HG02763 (cell line): ENCODE data around the gene KRTAP16-1.

Experiments used
- ATAC-seq: cut with Tn5 transposase; IDR thresholded peaks from one replicate; pipeline ENCODE4 v1.9.1; 2021; ENCODE audit warnings: mild to moderate bottlenecking, moderate library complexity; ENCODE audit not compliant: unreplicated experiment

Gene KRTAP16-1

DNA sequence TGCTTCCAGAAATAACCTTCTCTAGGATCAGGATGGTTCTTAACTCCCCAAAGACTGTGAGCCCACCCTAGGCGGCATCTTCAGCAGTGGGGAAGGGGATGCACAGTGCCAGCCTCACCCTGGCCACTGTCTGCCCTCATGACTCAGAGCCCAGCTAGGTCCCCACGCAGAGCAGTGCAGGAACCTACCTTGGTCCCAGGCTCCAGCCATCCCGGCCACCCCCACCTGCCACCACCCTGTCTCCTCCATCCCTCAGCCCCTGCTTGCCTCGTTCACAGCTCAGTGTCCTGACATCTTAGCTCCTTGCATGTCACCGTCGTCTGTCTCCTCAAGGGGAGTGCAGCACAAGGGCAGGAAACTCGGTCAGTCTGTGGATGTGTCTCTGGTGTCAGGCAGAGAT lies 22.5 kb upstream of the KRTAP16-1 start:
- ATAC-seq, result no peak

DNA sequence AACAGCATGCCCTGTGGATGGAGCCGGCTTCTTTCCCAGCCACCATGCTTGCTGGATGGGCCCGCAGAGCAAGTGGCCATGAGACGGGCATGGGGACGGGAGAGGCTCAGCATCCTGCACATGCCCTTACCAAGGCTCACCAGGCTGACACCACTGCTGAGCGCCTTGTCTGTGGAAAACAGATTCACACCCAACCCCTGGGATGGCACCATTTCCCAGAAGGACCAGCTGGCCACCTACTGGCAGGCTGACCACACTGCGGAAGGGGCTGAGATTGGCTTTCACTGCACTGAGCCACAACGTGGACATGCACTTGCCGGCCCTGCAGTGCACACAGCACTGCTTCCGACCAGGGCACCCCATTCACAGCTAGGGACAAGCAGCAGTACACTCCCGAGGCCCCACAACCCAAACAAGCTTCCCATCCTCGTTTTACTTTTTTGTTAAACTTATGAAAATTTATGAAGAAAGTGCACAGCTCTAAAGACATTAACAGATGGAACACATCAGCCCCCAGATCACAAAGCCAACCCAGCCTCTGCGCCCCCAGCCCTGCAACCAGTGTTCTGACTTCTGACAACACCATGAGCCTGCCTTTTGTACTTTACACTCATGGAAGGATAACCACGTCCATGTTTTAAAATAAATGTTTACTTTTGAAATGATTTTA lies 20.3 kb upstream of the KRTAP16-1 start:
- no peak for ATAC-seq

DNA sequence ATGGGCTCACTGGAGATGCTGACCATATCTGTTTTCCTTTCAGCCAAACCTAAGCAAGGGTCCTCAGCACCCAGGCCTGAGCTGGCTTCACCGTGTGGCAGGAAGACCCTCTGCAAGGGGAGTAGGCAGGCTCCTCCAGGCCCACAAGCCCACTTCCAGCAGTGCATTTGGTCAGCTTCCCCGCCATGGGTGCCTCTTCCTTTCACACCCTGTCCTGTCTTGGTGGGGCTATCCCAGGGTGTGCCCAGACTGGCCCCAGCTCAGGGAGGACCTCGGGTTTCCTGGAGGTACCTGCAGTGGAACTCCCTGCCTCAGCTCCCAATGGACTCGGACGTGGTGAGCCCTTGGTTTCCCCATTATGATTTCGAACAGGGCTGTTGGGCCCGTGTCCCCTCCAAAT lies 19.1 kb upstream of the KRTAP16-1 start:
- ATAC-seq, result no peak

GRCh38 chr17:41327411-41328120 lies 18.5 kb upstream of the KRTAP16-1 start:
- ATAC-seq, result no peak

DNA sequence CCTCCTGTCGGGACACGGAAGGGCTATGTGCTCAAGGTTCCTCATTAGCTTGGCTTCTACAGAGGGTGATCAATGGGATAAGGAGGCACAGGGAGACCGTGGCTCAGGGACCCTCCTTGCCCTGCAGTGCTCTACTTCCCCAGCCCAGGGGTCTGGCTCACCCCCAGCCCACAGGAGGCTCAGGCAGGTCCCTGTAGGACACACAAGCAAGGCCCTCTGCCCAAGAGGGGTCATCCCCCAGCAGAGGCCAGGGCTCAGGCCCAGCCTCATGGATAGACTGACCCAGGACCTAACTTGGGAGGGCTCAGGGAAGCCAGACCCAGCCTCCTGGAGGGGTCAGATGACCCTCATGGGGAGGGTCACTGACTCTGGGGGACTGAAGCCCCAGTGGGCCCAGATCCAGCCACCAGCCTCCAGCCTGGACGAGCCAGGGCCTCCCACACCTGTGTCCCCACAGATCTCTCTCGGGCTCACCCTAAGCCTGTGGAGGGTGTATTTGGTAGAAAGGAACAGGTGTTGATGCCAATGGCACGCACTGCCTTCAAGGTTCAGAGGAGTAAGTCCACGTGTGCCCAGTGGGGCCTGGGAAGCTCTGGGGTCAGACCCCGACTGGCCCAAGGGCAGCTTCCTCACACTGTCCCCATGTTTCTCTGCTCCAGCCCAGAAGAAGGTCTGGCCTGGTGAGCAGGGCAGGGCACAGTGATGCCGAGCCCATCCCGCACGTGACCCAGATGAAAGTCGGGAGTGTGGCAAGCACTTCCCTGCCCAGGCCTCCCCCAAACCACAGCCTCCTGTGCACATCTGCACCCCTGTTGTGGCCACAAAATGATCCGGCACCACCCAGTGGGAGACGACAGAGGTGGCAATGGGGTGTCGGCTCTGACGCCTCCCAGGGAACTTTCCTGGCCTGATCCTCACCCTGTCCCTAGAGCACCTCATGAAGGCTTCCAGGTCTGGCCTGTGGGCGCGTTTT lies 17.4 kb upstream of the KRTAP16-1 start:
- no peak for ATAC-seq

DNA sequence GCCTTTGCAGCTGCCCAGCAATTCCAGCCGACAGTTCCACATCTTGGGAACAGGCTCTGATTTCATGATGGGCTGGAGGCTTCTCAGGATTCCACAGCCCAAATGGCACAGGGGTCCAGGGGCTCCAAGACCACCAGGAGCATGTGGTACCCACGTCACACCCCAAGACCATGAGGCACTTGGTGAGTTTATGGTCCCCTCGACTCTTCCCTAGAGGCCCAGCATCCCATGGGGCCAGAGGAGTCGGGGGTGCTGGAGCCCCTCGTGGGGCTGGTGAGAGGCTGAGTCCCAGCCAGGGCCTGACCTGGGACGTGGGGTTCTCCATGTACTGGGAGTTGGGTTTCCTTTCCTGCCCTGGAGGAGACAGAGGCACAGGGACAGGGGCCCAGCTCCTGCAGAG lies 16.5 kb upstream of the KRTAP16-1 start:
- ATAC-seq, result no peak

GRCh38 chr17:41325126-41325525 lies 16.0 kb upstream of the KRTAP16-1 start:
- ATAC-seq, result no peak

- no peak for ATAC-seq
These were observed 15.3 kb upstream of the KRTAP16-1 start for GRCh38 chr17:41324180-41325075.

DNA sequence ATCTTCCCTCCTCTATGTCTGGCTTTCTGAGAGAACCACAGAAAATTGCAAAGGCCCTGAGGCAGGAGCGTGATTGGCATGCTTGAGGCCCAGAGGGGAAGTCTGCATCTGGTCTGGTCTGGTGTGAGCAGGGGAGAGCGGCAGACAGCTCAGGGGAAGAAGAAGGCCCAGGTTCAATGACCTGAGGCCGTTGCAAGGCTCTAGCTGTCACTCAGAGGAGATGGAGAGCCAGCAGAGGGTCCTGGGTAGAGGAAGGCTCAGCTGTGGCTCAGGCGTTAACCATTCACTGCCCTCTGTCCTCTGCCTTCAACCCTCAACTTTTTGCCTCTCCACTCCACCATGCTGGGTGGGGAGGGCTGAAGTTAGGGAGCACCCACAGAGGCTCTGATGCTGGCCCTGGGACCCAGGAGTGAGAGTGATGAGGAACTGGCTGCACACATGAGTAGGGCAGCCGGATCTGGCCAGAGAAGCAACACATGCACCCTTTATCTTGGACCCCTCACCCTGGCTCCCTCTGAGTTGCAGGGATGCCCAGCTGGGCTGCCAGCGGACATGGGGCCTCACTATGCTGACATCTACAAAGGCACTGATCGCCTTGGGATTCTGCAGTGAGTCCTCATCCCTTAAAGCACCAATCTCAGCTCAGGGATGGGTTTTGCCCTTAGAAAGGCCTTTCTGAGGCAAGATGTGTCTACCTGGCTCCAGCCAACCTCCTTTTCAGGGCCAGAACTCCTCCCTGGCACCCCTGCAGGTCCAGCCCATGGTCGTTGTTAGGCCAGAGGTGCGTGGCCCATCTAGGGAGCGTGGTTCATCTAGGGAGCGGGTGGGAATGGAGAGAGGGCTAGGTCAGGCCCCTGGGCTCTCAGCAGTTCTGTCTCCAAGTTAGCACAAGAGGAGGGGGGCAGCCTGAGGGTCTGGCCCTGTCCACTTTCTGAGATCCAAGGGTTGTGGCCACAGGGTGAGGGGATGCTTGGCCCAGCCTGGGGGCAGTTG lies 14.1 kb upstream of the KRTAP16-1 start:
- no peak for ATAC-seq

DNA sequence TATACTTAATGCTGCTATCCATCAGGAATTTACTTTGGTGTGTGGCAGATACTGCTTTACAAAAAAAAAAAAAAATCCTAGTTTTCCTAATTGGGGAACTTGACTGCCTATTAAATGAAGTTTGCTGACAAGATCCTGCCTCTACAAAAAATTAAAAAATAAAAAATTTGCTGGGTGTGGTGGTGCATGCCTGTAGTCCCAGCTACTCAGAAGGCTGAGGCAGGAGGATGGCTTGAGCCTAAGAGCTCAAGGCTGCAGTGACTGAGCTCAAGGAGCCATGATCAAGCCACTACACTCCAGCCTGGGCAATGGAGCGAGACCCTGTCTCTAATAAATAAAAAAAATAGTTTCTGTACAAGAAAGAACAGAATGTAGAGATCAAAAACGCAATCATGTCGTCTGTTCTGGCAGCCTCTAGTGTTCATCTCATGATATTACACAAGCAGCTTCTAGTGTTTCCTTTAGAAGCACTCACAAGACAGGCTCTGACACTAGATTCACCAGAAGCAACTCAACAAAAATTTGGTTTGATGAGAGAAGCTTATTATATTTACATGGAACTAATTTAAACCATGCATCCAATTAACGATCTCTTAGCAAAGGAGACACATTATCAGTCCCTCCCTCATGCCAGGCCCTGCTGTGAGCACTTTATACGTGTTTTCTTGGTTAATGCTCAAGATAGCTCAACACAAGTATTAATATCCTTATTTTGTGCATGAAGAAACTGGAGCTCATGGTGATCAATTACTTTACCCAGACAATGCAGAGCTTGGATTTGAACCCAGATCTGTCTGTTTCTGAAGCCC lies 13.2 kb upstream of the KRTAP16-1 start:
- no peak for ATAC-seq

GRCh38 chr17:41318231-41318630 lies 9.1 kb upstream of the KRTAP16-1 start:
- ATAC-seq, result no peak

GRCh38 chr17:41315814-41316445 lies 6.8 kb upstream of the KRTAP16-1 start:
- ATAC-seq, result no peak

DNA sequence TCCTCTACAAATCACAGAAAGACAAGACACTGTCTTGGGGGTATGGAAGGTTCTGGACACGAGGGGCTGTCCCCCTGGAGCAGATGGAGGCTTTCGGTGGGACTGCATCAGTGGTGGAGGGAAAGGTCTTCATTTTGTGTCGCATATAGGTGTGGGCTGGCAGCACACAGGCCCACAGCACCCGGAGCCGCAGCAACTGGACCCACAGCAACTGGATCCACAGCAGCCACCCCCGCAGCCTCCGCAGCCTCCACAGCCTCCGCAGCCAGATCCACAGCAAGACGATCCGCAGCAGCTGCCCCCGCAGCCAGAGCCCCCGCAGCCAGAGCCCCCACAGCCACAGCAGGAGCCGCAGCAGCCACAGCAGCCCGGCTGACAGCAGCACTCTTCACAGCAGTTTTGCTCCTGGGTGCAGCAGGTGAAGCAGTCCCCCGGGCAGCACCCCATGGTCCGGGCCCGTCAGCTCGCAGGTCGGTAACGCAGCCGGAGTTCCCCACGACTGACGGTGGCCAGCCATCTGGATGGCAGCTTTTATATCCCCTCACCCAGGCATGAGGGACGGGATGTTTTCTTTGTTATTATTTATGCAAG lies 6.2 kb upstream of the KRTAP16-1 start, which contains the start of gene KRTAP17-1:
Gene KRTAP17-1, minus strand, starts transcription at position 507 of the 591 bp plus-strand sequence. Its CDS starts 60 bp downstream, at position 447.
- ATAC-seq, result no peak

DNA sequence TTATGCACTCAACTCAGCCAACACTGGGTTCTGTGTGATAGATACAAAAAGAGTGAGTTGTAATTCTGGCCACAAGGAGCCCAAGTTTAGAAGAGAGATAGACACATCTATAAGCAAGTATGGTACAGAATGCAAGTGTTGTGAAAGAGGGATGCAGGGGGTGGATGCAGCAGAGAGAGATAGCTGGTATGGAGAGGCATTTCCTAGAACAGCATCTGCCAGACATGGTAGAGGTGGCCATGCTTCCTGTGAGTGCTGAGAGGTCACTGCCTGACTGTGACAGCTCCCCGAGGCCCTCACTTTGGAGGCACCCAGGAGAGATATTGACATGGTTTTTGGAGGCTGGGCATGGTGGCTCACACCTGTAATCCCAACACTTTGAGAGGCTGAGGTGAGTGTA lies 2.0 kb upstream of the KRTAP16-1 start:
- no peak for ATAC-seq

GRCh38 chr17:41308251-41308917 lies 725 bp downstream of the KRTAP16-1 start:
- ATAC-seq, result no peak

- ATAC-seq, result no peak
These were observed 1.5 kb downstream of the KRTAP16-1 start for GRCh38 chr17:41307647-41308046.

DNA sequence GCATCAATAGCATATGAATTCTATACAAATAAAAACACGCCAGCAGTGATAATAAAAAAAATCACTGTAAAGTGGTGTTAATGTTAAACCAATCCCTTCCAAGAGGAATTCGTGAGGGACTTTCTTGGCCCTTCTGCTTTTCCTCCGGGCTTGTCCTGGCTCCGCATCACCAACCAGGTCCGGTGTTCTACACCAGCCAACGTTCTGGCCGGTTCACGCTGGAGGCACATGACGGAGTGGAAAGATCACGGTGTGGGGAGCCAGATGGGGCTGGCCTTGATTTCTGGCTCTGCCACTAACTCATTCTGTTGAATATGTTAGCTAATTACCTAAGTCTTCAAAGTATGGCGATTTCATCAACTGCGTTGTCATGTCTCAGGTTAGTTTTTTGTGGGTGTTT lies 5.0 kb downstream of the KRTAP16-1 start:
- no peak for ATAC-seq
